GM23248 (cell line): ENCODE data around the gene MBNL1. TPM values are rescaled to one million over a fixed set of nuclear protein-coding genes. Genes with fewer than 3 reads are reported as not detected.

Experiments
- DNase-seq: peaks from one replicate; pipeline ENCODE4 v3.0.0-alpha.2; 2015
- H2AFZ ChIP-seq: fragments of 200-600 bp; sonication (generic); 2 replicates; pipeline ENCODE4 v1.6.1; 2016; ENCODE audit warnings: antibody characterized with exemption
- H3F3A ChIP-seq: fragments of 200-600 bp; sonication (generic); 2 replicates; pipeline ENCODE4 v1.6.1; 2016; ENCODE audit warnings: mild to moderate bottlenecking, antibody characterized with exemption, mixed run types; ENCODE audit not compliant: insufficient read depth
- H3K27ac ChIP-seq: fragments of 200-600 bp; sonication (generic); 2 replicates; pipeline ENCODE4 v1.5.1; 2016; ENCODE audit warnings: mild to moderate bottlenecking
- H3K27me3 ChIP-seq: fragments of 200-600 bp; sonication (generic); replicated peaks from 2 replicates; pipeline ENCODE4 v1.6.1; 2016; ENCODE audit warnings: mild to moderate bottlenecking; ENCODE audit not compliant: insufficient read depth
- H3K36me3 ChIP-seq: fragments of 200-600 bp; sonication (generic); 2 replicates; pipeline ENCODE4 v1.6.1; 2016; ENCODE audit warnings: low read depth, mild to moderate bottlenecking
- H3K4me1 ChIP-seq: fragments of 200-600 bp; sonication (generic); 2 replicates; pipeline ENCODE4 v1.6.1; 2016; ENCODE audit warnings: mild to moderate bottlenecking; ENCODE audit not compliant: insufficient read depth
- H3K4me2 ChIP-seq: fragments of 200-600 bp; sonication (generic); one replicate; pipeline ENCODE4 v1.6.1; 2016; ENCODE audit warnings: mild to moderate bottlenecking; ENCODE audit not compliant: unreplicated experiment
- H3K4me3 ChIP-seq: fragments of 200-600 bp; sonication (generic); 2 replicates; pipeline ENCODE4 v1.5.1; 2016; ENCODE audit warnings: mild to moderate bottlenecking
- H3K79me2 ChIP-seq: fragments of 200-600 bp; sonication (generic); 2 replicates; pipeline ENCODE4 v1.6.1; 2016; ENCODE audit warnings: mild to moderate bottlenecking; ENCODE audit not compliant: insufficient read depth
- H3K9ac ChIP-seq: fragments of 200-600 bp; sonication (generic); 2 replicates; pipeline ENCODE4 v1.6.1; 2016; ENCODE audit warnings: mild to moderate bottlenecking
- H3K9me2 ChIP-seq: fragments of 200-600 bp; sonication (generic); 2 replicates; pipeline ENCODE4 v1.6.1; 2016; ENCODE audit warnings: mixed run types, mild to moderate bottlenecking, moderate library complexity; ENCODE audit not compliant: insufficient read depth
- H3K9me3 ChIP-seq: fragments of 200-600 bp; sonication (generic); one replicate; pipeline ENCODE4 v1.6.1; 2017; ENCODE audit warnings: low read depth
- H4K20me1 ChIP-seq: fragments of 200-600 bp; sonication (generic); 2 replicates; pipeline ENCODE4 v1.6.0; 2016; ENCODE audit not compliant: insufficient read depth
- EZH2 ChIP-seq: fragments of 200-600 bp; sonication (generic); IDR thresholded peaks from 2 replicates; pipeline ENCODE4 v1.6.1; 2018; ENCODE audit warnings: antibody characterized with exemption, mild to moderate bottlenecking; ENCODE audit not compliant: insufficient read depth, poor library complexity, severe bottlenecking
- EZH2phosphoT487 ChIP-seq: fragments of 200-600 bp; sonication (generic); IDR thresholded peaks from 2 replicates; pipeline ENCODE4 v1.6.1; 2018; ENCODE audit warnings: antibody characterized with exemption, moderate library complexity, mild to moderate bottlenecking, low read depth; ENCODE audit not compliant: insufficient read depth
- WGBS, 2 experiments: methylation state at CpG; one replicate each; pipeline ENCODE4 v1.1.6; 2015 to 2017; ENCODE audit warnings: low lambda C conversion rate in 2 of 2, low coverage in 1 of 2; ENCODE audit errors: missing lambda C conversion rate in 2 of 2; 5-methylcytosine and 5-hydroxymethylcytosine counted together
- in situ Hi-C: fragments of 300-500 bp; cut with MboI; formaldehyde crosslinking; loops from 2 replicates; pipeline ENCODE4 v1.15.0; 2020
- polyA plus RNA-seq: library from polyadenylated mRNA; unstranded; fragments of >200 nt; fragmentation: Nextera tagmentation; extraction: Ambion mirVana; gene quantifications from 2 replicates; pipeline ENCODE4 v1.2.1, GENCODE V29; 2016
- total RNA-seq: library from RNA; depleted of rRNA; stranded (reverse); fragments of >200 nt; shearing (Covaris generic); gene quantifications from 2 replicates; pipeline ENCODE4 v1.2.3, GENCODE V29; 2014

Gene MBNL1
- total and polyA plus RNA-seq, 2 experiments from 2014 or later = 89.5 to 262 TPM

- DNase-seq = no peak
Measured at GRCh38 chr3:152232001-152232400, 36.7 kb upstream of the MBNL1 start.

GRCh38 chr3:152232679-152233078 is 36.0 kb upstream of the MBNL1 start:
- Histone ChIP-seq H3K4me2 (no peak overlapping the region), H3K9me2 (no peaks in the 10 kb centered on the region), H3F3A (no peaks in the 10 kb centered on the region), H4K20me1 (no peaks in the 10 kb centered on the region), H3K36me3 (no peaks in the 10 kb centered on the region), H3K27me3 (no peaks in the 10 kb centered on the region), H3K79me2 (no peaks in the 10 kb centered on the region), H2AFZ (no peak overlapping the region), H3K9ac (no peak overlapping the region), H3K4me1 (peaks cover 13% of the 10 kb centered on the region), H3K9me3 (no peaks in the 10 kb centered on the region), H3K27ac (no peak overlapping the region), H3K4me3 (no peak overlapping the region)
- TF ChIP-seq EZH2phosphoT487 (no peak), EZH2 (no peak)
- WGBS, 2 experiments = 85 to 90% methylated on average over 2 of the region's 2 CpGs
- in situ Hi-C loops = no loop called here
- no peak for DNase-seq

More at GRCh38 chr3:152232001-152232400, 36.7 kb upstream of the MBNL1 start:
- Histone ChIP-seq H3K4me2 (no peak overlapping the region), H4K20me1 (no peaks in the 10 kb centered on the region), H3K9me3 (no peaks in the 10 kb centered on the region), H3K79me2 (no peaks in the 10 kb centered on the region), H3K27me3 (no peaks in the 10 kb centered on the region), H3K4me3 (no peak overlapping the region), H3K4me1 (peaks cover 13% of the 10 kb centered on the region), H3K9me2 (no peaks in the 10 kb centered on the region), H3K36me3 (no peaks in the 10 kb centered on the region), H2AFZ (no peak overlapping the region), H3K9ac (no peak overlapping the region), H3K27ac (no peak overlapping the region), H3F3A (no peaks in the 10 kb centered on the region)
- TF ChIP-seq EZH2 (no peak), EZH2phosphoT487 (no peak)
- WGBS, 2 experiments = 100% methylated on average over 1 of the region's 1 CpG
- in situ Hi-C loops = no loop called here

- Histone ChIP-seq H3K79me2 (no peaks in the 10 kb centered on the region), H4K20me1 (no peaks in the 10 kb centered on the region), H3K9me3 (no peaks in the 10 kb centered on the region), H3K9ac (no peak overlapping the region), H2AFZ (no peak overlapping the region), H3K27ac (no peak overlapping the region), H3F3A (no peaks in the 10 kb centered on the region), H3K4me1 (peaks cover 13% of the 10 kb centered on the region), H3K4me3 (no peak overlapping the region), H3K27me3 (no peaks in the 10 kb centered on the region), H3K36me3 (no peaks in the 10 kb centered on the region), H3K9me2 (no peaks in the 10 kb centered on the region), H3K4me2 (no peak overlapping the region)
- TF ChIP-seq EZH2phosphoT487 (no peak), EZH2 (no peak)
- WGBS, 2 experiments = 95 to 98% methylated on average over 3 of the region's 3 CpGs
- DNase-seq = no peak
- in situ Hi-C loops = no loop called here
Measured at GRCh38 chr3:152234657-152235375, 33.9 kb upstream of the MBNL1 start.

GRCh38 chr3:152235709-152236298 is 32.9 kb upstream of the MBNL1 start:
- Histone ChIP-seq H3K4me2 (peak overlapping the region; percentile 49), H2AFZ (peak overlapping the region; percentile 37), H3K9me3 (no peaks in the 10 kb centered on the region), H3F3A (no peaks in the 10 kb centered on the region), H3K4me3 (no peak overlapping the region), H4K20me1 (no peaks in the 10 kb centered on the region), H3K79me2 (no peaks in the 10 kb centered on the region), H3K9ac (no peak overlapping the region), H3K27ac (peak overlapping the region; percentile 42), H3K36me3 (no peaks in the 10 kb centered on the region), H3K27me3 (no peaks in the 10 kb centered on the region), H3K4me1 (peaks cover 22% of the 10 kb centered on the region), H3K9me2 (no peaks in the 10 kb centered on the region)
- in situ Hi-C loops = no loop called here
- WGBS, 2 experiments = 0 to 11% methylated on average over 1 of the region's 1 CpG
- TF ChIP-seq EZH2 = no peak
- no peak for TF ChIP-seq EZH2phosphoT487
- peak; percentile 65 for DNase-seq
